Endothelial cell of umbilical vein (primary cell): ENCODE measurements around the gene MTARC1.

ENCODE experiments used
- POLR2A ChIP-seq: IDR thresholded peaks from 2 replicates; pipeline ENCODE4 v1.6.1; 2012; ENCODE audit warnings: low read depth, mild to moderate bottlenecking, control low read depth, low read length
- TF ChIP-seq, protein P1 (sequence below), 2 donors: IDR thresholded peaks; 1 replicate in 1 of 2; 2 replicates in 1 of 2; pipeline ENCODE4 v1.5.1; 2011; ENCODE audit warnings: low read length in 2 of 2, mild to moderate bottlenecking in 2 of 2, moderate library complexity in 2 of 2, control low read depth in 1 of 2, inconsistent platforms in 1 of 2, low read depth in 1 of 2; ENCODE audit not compliant: insufficient read depth in 1 of 2; ENCODE audit errors: extremely low read depth in 1 of 2
- TF ChIP-seq, protein P2 (sequence below): IDR thresholded peaks from 2 replicates; pipeline ENCODE4 v1.6.1; 2011; ENCODE audit not compliant: insufficient read depth, insufficient read length

DNA sequence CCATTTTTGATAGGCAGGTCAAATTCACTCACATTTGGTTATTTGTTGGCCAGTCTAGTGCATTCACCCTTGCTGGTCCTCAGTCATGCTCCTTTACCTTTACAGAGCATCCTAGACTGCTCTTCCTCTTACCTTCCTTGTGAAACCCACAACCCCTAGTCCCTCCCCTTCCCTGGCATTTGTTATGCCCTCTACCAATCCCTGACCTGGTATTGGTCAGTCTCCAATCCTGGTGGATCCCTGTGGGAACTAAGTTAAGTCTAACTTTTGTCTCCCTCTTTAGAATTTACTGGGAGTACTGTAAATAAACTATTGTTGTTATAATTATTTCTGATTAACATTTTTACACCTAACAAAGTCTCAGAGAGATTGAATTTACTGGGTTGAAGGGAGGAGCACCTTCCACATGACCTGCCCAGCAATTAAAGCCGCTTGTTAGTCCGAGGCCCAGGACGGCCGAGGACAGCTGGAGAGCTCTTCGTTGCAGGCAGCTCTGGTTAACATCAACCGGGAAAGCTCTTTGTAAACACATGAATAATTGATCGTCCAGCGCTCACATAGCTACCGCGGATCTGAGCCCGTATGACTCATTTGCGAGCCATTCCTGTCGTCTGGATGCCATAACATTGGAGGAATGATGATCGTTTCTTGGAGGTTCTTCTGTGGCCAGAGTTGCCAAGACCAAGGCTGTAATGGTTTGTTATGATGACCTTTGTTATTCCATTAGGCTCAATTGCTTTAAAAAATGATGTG lies 31.9 kb downstream of the MTARC1 start:
- TF ChIP-seq POLR2A = no peak
- TF ChIP-seq, protein P1, sequence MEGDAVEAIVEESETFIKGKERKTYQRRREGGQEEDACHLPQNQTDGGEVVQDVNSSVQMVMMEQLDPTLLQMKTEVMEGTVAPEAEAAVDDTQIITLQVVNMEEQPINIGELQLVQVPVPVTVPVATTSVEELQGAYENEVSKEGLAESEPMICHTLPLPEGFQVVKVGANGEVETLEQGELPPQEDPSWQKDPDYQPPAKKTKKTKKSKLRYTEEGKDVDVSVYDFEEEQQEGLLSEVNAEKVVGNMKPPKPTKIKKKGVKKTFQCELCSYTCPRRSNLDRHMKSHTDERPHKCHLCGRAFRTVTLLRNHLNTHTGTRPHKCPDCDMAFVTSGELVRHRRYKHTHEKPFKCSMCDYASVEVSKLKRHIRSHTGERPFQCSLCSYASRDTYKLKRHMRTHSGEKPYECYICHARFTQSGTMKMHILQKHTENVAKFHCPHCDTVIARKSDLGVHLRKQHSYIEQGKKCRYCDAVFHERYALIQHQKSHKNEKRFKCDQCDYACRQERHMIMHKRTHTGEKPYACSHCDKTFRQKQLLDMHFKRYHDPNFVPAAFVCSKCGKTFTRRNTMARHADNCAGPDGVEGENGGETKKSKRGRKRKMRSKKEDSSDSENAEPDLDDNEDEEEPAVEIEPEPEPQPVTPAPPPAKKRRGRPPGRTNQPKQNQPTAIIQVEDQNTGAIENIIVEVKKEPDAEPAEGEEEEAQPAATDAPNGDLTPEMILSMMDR (IDR thresholded peaks at IDR 0.05; ENCODE audit: extremely low read depth in 1 of 2, insufficient read depth in 1 of 2, low read depth in 1 of 2, low read length in 2 of 2) = no peak
- TF ChIP-seq, protein P2, sequence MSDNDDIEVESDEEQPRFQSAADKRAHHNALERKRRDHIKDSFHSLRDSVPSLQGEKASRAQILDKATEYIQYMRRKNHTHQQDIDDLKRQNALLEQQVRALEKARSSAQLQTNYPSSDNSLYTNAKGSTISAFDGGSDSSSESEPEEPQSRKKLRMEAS = no peak
